Neural progenitor cell (in vitro differentiated cells): ENCODE results near the gene CFAP61. TPM values are rescaled to one million over a fixed set of nuclear protein-coding genes. Genes with fewer than 3 reads are reported as not detected.

Experiments used
- DNase-seq: peaks from one replicate; pipeline ENCODE4 v3.0.0-alpha.2; 2016; ENCODE audit warnings: low spot score
- H2AFZ ChIP-seq: fragments of 200-600 bp; sonication (generic); replicated peaks from 2 replicates; pipeline ENCODE4 v1.6.1; 2016; ENCODE audit warnings: antibody characterized with exemption
- H3F3A ChIP-seq: fragments of 200-600 bp; sonication (generic); 2 replicates; pipeline ENCODE4 v1.6.1; 2016; ENCODE audit warnings: antibody characterized with exemption, low read depth
- H3K27ac ChIP-seq: fragments of 200-600 bp; sonication (generic); 2 replicates; pipeline ENCODE4 v1.5.1; 2016; ENCODE audit warnings: mild to moderate bottlenecking
- H3K27me3 ChIP-seq: fragments of 200-600 bp; sonication (generic); 2 replicates; pipeline ENCODE4 v1.6.1; 2016; ENCODE audit warnings: mild to moderate bottlenecking, moderate library complexity
- H3K36me3 ChIP-seq: fragments of 200-600 bp; sonication (generic); 2 replicates; pipeline ENCODE4 v1.5.1; 2016
- H3K4me1 ChIP-seq: fragments of 200-600 bp; sonication (generic); 2 replicates; pipeline ENCODE4 v1.6.1; 2016; ENCODE audit warnings: mixed run types
- H3K4me2 ChIP-seq: fragments of 200-600 bp; sonication (generic); 2 replicates; pipeline ENCODE4 v1.6.1; 2016
- H3K4me3 ChIP-seq: fragments of 200-600 bp; sonication (generic); 2 replicates; pipeline ENCODE4 v1.5.1; 2016
- H3K79me2 ChIP-seq: fragments of 200-600 bp; sonication (generic); 2 replicates; pipeline ENCODE4 v1.6.1; 2016; ENCODE audit warnings: low read depth
- H3K9ac ChIP-seq: fragments of 200-600 bp; sonication (generic); 2 replicates; pipeline ENCODE4 v1.6.1; 2016
- H3K9me3 ChIP-seq: fragments of 200-600 bp; sonication (generic); 2 replicates; pipeline ENCODE4 v1.5.1; 2016; ENCODE audit warnings: low read depth
- H4K20me1 ChIP-seq: fragments of 200-600 bp; sonication (generic); 2 replicates; pipeline ENCODE4 v1.6.1; 2016; ENCODE audit warnings: low read depth
- H3K27ac Mint-ChIP-seq: 3 replicates; pipeline ENCODE4 v1.8.0; 2021; ENCODE audit warnings: mixed read lengths
- H3K27me3 Mint-ChIP-seq: 2 replicates; pipeline ENCODE4 v1.8.0; 2022; ENCODE audit warnings: low read depth, mild to moderate bottlenecking, inconsistent platforms, moderate library complexity, mixed read lengths; ENCODE audit not compliant: insufficient read depth
- H3K36me3 Mint-ChIP-seq: 3 replicates; pipeline ENCODE4 v1.8.0; 2021; ENCODE audit warnings: mixed read lengths
- H3K4me1 Mint-ChIP-seq: 3 replicates; pipeline ENCODE4 v1.8.0; 2021; ENCODE audit warnings: mixed read lengths
- H3K4me3 Mint-ChIP-seq: 3 replicates; pipeline ENCODE4 v1.8.0; 2021; ENCODE audit warnings: mild to moderate bottlenecking, moderate library complexity, mixed read lengths
- H3K9me3 Mint-ChIP-seq: 3 replicates; pipeline ENCODE4 v1.8.0; 2020; ENCODE audit warnings: mixed read lengths
- CTCF ChIP-seq: fragments of 200-600 bp; sonication (generic); IDR thresholded peaks from 2 replicates; pipeline ENCODE4 v1.5.1; 2017; ENCODE audit warnings: antibody characterized with exemption, mild to moderate bottlenecking
- EZH2 ChIP-seq: fragments of 200-600 bp; sonication (generic); IDR thresholded peaks from 2 replicates; pipeline ENCODE4 v1.6.1; 2017; ENCODE audit warnings: antibody characterized with exemption, mild to moderate bottlenecking, moderate library complexity
- EZH2phosphoT487 ChIP-seq: fragments of 200-600 bp; sonication (generic); IDR thresholded peaks from 2 replicates; pipeline ENCODE4 v1.6.1; 2017; ENCODE audit warnings: antibody characterized with exemption
- total RNA-seq: library from RNA; depleted of rRNA; stranded (reverse); fragments of >200 nt; gene quantifications from 2 replicates; pipeline ENCODE4 v1.2.3, GENCODE V29; 2015; ENCODE audit warnings: low replicate concordance

The CFAP61 gene
- total RNA-seq, 1 donor from 2014 or later = not detected

GRCh38 chr20:20174089-20174835 is 121.9 kb downstream of the CFAP61 start:
- H3K27me3 ChIP-seq = no peaks in the 10 kb centered on the region
- Mint-ChIP-seq H3K27me3 (peaks cover 2% of the 10 kb centered on the region), H3K9me3 (peaks cover 14% of the 10 kb centered on the region), H3K4me3 (no peak overlapping the region), H3K36me3 (no peaks in the 10 kb centered on the region), H3K27ac (no peak overlapping the region), H3K4me1 (no peaks in the 10 kb centered on the region)
- no peaks in the 10 kb centered on the region for H3K4me1 ChIP-seq
- no peak overlapping the region for H2AFZ ChIP-seq
- no peak overlapping the region for H3K27ac ChIP-seq
- TF ChIP-seq EZH2 (no peak), CTCF (peak; percentile 32), EZH2phosphoT487 (no peak)
- no peak for DNase-seq
- H3K4me3 ChIP-seq = no peak overlapping the region
- H3K36me3 ChIP-seq = no peaks in the 10 kb centered on the region
- no peaks in the 10 kb centered on the region for H3K9me3 ChIP-seq
- no peaks in the 10 kb centered on the region for H3K79me2 ChIP-seq
- H3K4me2 ChIP-seq = no peak overlapping the region
- H3K9ac ChIP-seq = no peak overlapping the region
- no peaks in the 10 kb centered on the region for H4K20me1 ChIP-seq
- no peaks in the 10 kb centered on the region for H3F3A ChIP-seq

GRCh38 chr20:20181322-20181721 is 129.0 kb downstream of the CFAP61 start:
- Histone ChIP-seq H3K4me1 (no peaks in the 10 kb centered on the region), H3K4me3 (no peak overlapping the region), H3K36me3 (no peaks in the 10 kb centered on the region), H3F3A (no peaks in the 10 kb centered on the region), H3K27ac (no peak overlapping the region), H3K9me3 (no peaks in the 10 kb centered on the region), H2AFZ (no peak overlapping the region), H3K27me3 (no peaks in the 10 kb centered on the region), H3K79me2 (no peaks in the 10 kb centered on the region), H4K20me1 (no peaks in the 10 kb centered on the region), H3K9ac (no peak overlapping the region), H3K4me2 (no peak overlapping the region)
- Mint-ChIP-seq H3K36me3 (no peaks in the 10 kb centered on the region), H3K4me1 (no peaks in the 10 kb centered on the region), H3K4me3 (no peak overlapping the region), H3K27ac (no peak overlapping the region), H3K9me3 (no peaks in the 10 kb centered on the region), H3K27me3 (no peaks in the 10 kb centered on the region)
- TF ChIP-seq EZH2phosphoT487 = no peak
- TF ChIP-seq EZH2 = no peak
- no peak for TF ChIP-seq CTCF
- DNase-seq = no peak

- H3K9ac ChIP-seq = no peak overlapping the region
- no peaks in the 10 kb centered on the region for H4K20me1 ChIP-seq
- H3F3A ChIP-seq = no peaks in the 10 kb centered on the region
- DNase-seq = no peak
- peaks cover 3% of the 10 kb centered on the region for H3K27me3 Mint-ChIP-seq
- no peak overlapping the region for H3K4me3 Mint-ChIP-seq
- TF ChIP-seq CTCF (peak; percentile 24), EZH2phosphoT487 (no peak)
- H3K36me3 ChIP-seq = no peaks in the 10 kb centered on the region
- no peaks in the 10 kb centered on the region for H3K27me3 ChIP-seq
- no peaks in the 10 kb centered on the region for H3K79me2 ChIP-seq
- H3K9me3 ChIP-seq = no peaks in the 10 kb centered on the region
- H3K4me1 Mint-ChIP-seq = no peaks in the 10 kb centered on the region
- H3K27ac ChIP-seq = no peak overlapping the region
- H3K4me2 ChIP-seq = no peak overlapping the region
- no peaks in the 10 kb centered on the region for H3K4me1 ChIP-seq
- H3K9me3 Mint-ChIP-seq = no peaks in the 10 kb centered on the region
- no peaks in the 10 kb centered on the region for H3K36me3 Mint-ChIP-seq
- H2AFZ ChIP-seq = no peak overlapping the region
- H3K4me3 ChIP-seq = no peak overlapping the region
- H3K27ac Mint-ChIP-seq = no peak overlapping the region
These were observed 131.8 kb downstream of the CFAP61 start for GRCh38 chr20:20184149-20184548.
